Hypothalamus (tissue), 51 donors: Measurements from ENCODE around the gene OR1J1.
A peak's percentile ranks its signal among the peaks of the same experiment; 100 is the strongest.

Source experiments
- DNase-seq, 51 donors: peaks; one replicate each; lab custom pipeline; 2025; lab: John Stamatoyannopoulos, UW

The OR1J1 gene, protein sequence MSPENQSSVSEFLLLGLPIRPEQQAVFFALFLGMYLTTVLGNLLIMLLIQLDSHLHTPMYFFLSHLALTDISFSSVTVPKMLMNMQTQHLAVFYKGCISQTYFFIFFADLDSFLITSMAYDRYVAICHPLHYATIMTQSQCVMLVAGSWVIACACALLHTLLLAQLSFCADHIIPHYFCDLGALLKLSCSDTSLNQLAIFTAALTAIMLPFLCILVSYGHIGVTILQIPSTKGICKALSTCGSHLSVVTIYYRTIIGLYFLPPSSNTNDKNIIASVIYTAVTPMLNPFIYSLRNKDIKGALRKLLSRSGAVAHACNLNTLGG

DNA sequence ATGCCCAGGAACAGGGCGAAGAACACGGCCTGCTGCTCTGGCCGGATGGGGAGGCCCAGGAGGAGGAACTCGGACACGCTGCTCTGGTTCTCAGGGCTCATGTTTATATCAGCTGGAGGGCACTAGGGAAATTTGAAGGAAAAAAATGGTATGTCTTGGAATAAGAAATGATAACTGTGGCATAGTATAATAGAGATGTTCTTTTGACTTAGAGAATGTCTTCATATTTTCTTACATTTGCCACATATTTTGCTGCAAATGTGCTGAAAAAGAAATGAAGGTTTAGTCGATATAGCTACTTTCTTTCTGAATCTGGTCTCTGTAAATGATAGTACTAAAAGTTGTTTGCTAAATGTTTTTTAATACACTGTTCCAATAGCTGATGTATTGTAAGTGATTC lies at the start of gene OR1J1:
TSS of gene OR1J1 (minus strand) at position 101 of the 400 bp plus-strand sequence. CDS start at position 101, 0 bp downstream.
- DNase-seq = no peak

DNA sequence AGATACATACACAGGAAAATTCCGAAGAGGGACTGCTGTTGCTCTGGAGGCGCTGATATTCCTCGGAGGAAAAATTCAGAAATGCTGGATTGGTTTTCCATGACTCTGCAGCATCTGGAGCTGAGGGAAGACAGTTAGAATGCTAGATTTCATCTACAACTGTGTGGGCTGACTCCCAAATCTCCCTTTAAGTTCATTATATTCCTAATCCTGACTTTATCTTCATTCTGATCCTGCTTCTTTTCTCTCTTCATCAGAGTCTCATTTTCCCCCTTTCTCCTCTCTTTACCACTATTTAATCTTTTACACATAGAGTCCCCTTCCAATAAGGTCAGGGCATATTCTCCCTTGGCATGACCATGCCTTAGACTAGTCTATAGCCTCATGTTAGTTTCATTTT lies 49.5 kb upstream of the OR1J1 start, which contains the start of gene OR1N1:
TSS of gene OR1N1 (minus strand) at position 101 of the 400 bp plus-strand sequence. CDS start at position 101, 0 bp downstream.
- DNase-seq = no peak

DNA sequence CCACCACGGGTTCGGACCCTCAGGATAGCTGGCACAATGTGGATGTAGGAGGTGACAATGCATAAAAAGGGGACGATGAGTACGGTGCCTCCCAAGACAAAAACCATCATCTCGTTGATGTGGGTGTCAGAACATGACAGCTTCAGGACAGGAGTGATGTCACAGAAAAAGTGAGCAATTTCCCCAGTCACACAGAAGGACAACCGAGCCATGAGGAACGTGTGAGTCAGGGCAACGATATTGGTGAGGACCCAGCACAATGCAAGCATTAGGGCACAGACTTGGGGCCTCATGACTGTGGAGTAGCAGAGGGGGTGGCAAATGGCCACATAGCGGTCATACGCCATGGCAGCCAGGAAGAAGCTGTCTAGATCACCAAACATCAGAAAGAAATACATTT lies 48.9 kb upstream of the OR1J1 start:
- DNase-seq = no peak

DNA sequence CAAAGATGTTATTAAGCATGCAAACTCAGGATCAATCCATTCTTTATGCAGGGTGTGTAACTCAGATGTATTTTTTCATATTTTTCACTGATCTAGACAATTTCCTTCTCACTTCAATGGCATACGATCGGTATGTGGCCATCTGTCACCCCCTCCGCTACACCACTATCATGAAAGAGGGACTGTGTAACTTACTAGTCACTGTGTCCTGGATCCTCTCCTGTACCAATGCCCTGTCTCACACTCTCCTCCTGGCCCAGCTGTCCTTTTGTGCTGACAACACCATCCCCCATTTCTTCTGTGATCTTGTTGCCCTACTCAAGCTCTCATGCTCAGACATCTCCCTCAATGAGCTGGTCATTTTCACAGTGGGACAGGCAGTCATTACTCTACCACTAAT lies 41.6 kb upstream of the OR1J1 start:
- no peak for DNase-seq

DNA sequence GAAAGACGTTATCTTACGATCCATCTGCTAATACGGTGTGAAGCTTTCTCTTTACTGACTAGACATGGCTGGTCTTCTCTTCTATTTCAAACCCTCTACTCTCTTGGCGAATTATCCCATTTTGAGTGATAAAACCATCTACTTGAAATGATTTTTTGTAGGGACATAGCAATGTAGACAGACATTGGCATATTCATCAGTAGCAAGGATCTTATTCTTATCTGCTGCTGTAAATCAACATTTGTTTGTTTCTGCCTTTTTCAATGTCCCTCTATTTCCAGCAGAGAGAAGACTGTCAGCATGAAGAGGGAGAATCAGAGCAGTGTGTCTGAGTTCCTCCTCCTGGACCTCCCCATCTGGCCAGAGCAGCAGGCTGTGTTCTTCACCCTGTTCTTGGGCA lies 41.1 kb upstream of the OR1J1 start, which contains the start of gene OR1J4:
TSS of gene OR1J4 (plus strand) at position 301 of the 400 bp plus-strand sequence. CDS start at position 301, 0 bp downstream.
- no peak for DNase-seq

DNA sequence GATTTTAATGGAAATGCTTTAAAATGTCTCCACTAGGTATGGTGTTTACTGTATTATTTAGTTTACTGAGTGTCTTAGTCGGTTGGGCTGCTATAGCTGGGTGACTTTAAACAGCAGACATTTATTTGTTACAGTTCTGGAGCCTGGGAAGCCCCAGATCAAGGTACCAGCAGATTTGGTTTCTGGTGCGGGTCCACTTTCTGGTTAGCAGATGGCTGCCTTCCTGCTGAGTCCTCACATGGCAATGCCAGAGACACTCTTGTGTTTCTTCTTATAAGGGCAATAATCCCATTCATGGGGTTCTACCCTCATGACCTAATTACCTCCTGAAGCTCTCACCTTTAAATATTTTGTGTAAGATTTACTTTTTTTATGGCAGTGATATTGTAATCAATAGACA lies 40.5 kb upstream of the OR1J1 start:
- no peak for DNase-seq

DNA sequence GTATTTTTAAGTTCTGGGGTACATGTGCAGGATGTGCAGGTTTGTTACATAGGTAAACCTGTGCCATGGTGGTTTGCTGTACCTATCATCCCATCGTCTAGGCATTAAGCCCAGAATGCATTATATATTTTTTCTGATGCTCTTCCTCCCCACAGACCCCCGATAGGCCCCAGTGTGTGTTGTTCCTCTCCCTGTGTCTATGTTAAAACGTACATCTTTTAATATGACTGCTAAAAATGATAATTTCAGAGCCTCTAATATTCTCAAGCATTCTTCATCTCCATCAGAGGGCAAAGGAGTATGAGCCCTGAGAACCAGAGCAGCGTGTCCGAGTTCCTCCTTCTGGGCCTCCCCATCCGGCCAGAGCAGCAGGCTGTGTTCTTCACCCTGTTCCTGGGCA lies 32.8 kb upstream of the OR1J1 start, which contains the start of gene OR1J2:
TSS of gene OR1J2 (plus strand) at position 301 of the 400 bp plus-strand sequence. CDS start at position 301, 0 bp downstream.
- DNase-seq = no peak

DNA sequence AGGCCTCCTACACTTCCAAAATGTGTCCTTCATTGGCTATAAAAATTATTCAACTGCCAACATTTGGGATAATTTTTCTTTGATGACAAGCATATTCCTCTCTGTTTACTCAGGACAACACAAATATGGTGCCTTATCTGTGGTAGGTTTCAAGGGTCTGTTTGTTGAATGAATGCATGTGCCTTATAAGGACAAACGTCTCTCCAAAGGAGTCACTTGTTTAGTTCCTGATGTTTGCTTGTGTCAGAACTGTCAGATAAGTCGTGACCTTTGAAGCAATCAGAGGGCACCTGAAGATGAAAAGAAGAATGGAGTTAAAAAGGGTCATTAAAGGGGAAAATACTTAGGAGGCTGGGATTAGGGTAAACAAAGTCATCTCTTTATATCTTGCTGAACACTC lies 29.2 kb upstream of the OR1J1 start:
- DNase-seq = no peak

DNA sequence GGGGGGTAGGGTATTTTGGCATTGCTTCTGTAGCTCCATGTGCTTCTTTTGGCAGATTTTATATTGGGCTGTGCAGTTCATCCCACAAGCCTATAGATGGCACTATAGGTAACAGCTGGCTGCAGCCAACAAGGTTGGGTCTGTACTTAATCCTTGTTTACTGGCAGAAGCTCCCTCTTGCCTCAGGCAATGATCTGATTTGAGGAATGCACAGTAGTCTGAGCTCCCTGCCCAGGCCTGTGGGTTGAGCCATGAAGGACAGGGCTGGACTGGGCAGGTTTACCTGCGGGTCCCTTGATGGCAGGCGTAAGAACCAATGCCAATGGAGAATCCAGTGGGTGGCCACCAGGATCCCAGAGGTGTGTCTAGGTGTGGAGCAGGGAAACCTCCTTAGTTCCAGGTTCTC lies 21.2 kb upstream of the OR1J1 start:
- DNase-seq = no peak

DNA sequence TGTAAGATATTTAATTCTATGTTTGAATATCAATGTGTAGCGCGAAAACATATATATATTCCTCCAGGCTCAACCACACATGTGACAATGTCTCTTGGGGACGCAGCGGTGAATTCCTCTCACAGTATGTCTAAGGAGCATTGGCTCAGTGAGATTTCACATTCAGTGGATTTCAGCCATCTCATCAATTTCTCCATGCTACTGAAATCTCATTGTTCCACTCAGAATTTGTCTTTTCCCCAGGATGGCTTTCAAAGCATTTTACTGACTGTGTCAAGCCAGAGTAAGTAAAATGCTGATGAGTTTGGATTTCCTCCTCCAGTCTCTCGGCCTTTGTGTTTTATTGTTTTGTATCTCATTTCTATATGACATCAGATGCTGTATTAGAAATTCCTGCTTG lies 1.3 kb upstream of the OR1J1 start:
- no peak for DNase-seq

DNA sequence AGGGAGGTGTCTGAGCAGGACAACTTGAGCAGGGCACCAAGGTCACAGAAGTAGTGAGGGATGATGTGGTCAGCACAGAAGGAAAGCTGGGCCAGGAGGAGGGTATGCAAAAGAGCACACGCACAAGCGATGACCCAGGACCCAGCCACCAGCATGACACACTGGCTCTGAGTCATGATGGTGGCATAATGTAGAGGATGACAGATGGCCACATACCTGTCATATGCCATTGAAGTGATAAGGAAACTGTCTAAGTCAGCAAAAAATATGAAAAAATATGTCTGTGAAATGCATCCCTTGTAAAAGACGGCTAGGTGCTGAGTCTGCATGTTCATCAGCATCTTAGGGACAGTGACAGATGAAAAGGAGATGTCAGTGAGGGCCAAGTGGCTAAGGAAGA lies 380 bp downstream of the OR1J1 start:
- no peak for DNase-seq

DNA sequence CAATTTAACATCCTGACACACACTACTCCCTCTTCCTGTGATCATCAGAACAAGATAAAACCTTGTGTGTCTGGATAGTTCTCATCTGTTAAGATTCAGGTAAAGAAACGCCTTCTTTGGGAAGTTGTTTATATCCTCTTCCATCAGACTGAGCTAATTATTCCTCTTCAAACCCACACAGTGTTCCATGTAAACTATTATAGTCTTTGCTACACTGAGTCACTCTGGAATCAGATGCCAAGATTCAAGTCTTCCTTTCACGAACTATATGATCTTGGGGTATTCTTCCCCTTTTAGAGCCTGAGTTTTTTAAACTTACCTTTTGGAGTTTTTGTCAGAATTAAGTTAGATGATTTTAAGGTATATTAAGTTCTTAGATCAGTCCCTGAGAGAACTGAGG lies 2.0 kb downstream of the OR1J1 start:
- no peak for DNase-seq

DNA sequence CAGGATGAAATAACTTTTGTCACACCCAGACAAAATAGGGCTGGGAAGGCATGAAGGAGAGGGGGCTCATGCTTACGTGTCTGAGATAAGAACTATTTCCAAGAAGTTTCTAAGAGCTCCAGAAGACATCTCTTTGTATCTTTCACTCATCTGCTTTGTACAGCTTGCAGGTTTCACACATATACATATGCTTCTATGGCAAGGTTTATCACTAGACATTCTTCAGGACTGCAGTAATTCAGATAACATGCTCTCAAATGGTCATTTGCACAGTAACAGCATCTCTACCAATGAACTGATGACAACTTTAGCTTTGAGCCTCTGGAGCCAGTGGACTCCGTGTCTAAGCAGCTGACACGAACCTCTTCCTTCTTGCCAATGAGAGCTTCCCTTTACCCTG lies 3.2 kb downstream of the OR1J1 start:
- DNase-seq = no peak

DNA sequence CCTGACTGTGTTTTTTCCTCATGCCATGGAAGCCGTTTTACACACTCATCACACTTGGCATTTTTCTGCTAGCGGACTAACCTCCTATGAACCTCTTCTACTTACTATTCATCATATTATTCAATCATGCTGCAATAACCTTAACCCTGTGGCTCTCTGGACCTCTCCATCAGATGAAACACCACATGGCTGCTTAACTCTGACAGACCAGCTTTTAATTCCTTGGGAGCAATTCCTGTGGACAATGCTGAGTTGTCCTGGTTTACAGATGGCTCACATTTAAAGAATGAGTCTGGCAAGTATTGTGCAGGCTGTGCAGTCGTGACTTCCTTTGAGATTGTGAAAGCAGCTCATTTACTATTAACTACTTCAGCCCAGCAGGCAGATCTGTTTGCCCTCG lies 9.0 kb downstream of the OR1J1 start:
- DNase-seq = no peak

DNA sequence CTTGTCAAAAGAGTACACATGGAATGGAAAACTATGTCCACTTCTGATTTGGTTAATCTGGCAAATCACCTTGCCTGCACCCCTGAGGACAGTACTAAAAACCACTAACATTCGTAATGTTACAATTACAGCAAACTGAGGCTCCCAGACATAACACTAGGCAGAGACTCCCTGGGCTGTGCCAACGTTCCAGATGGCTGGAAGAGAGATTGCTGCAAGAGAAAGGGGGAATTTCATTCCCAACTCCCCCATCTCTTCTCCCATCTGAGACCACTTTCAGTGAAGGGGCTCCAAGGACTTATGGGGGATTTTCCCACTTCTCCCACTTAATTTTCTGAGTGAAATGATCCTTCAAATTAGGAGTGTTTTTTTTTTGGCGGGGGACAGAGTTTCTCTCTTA lies 11.3 kb downstream of the OR1J1 start:
- no peak for DNase-seq

DNA sequence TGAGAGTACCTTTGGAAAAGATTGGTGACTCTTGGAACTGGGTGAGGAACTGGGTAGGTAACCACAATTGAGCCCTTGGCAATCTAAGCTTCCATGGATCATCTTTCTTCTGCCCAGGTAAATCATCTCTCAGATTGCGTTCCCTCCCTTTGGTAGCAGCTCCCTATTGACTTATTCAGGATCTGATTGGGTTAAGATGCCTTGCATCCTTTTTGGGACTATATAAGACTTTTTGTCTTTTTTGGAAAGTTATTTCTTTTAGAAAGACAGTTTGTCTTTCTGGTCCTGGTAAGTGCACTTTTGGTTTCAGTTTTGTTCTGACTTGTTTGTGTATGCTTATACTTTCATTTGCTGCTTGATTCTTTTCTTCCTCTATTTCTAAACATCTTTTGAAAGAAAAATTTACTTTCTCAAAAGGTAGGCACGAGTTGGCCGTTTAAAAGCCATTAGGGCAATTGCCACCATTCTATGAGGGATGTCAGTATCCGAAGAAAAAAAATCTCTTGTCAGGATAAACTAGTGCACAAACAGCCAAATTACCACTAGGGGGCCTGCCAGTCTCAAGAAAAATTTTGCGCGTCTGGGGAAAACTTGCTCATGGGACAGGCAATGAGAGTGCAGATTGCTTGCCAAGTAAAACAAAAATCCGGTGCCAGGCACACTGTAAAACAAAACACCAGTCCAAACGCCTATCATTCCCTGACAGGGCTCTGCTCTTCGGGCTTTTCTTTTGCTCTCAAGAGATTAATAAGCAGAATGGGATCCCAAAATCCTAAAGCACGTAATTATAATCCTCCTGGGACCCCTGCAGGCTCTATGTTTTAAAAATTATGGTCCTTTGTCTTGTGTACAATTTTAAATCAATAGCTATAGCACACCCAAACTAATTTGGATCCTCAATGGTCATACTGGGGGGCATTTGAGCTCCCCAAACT lies 12.8 kb downstream of the OR1J1 start:
- DNase-seq = peak in 44 of 51 donors; percentile 6 to 87 (median 40)

DNA sequence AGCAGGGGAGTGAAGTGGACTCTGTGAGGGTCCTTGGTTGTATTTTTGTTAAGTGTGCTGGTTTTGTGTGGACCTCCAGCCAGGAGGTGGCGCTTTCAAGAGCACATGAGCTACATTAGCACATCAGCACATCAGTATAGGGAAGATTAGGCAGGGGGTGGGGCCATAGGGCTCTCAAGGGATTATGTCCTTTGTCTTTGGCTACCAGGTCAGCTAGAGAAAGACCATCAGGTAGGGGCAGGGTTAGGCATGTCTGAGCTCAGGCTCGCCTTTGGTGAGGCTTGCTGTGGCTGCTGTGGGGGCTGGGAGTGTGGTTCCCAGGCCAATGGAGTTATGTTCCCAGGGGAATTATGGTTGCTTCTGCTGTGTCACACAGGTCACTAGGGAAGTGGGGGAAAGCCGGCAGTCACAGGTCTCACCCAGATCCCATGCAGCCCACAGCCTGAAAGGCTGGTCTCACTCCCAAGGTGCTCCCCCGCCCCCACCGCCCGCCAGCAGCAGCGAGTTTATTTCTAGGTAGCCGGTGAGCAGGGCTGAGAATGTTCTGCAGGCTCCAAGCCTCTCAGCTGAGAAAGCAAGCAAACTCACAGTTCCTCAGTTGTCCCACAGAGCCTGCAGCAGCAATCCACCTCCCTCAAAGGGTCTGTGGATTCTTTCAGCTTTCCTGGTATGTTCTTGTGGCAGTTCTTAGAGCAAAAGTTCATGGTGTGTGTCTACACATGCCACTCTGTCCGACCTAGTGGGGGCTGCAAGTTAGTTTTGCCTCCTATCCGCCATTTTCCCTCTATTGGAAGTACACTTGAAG lies 13.7 kb downstream of the OR1J1 start:
- no peak for DNase-seq

DNA sequence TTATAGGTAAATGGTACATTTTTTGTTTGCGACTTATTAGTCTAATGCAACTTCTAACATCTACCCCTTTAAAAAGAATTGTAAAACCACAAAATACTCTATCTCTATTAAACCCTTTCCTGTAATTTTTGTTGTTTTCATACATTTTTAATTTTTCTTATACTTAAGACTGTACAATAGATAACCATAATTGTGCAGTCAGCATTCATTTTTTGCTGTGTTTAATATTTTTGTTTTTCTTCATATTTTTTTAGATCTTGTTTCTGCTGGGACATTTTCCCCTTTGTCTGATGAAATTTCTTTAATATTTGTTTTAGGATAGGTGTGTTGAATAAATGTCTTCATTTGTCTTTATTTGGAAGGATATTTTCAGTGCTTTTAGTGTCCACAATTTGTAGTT lies 19.9 kb downstream of the OR1J1 start:
- DNase-seq = no peak

DNA sequence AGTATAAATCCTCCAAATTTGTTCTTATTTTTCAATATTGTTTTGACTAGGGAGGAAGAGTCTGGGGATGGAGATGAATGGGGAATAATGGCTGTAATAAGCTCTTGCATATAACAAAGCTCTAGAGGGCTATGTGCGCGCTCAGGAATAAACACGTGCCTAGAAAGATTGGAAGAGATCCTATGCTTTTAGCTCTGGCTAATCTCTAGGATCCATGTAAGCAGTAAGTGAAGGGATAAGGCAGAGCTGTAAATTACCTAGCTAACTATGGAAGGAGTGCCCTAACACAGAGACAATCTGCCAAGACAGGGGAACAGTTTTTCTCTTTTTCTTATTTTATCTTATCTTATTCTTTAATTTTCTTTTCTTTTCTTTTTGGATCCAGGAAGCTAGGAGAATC lies 21.6 kb downstream of the OR1J1 start:
- no peak for DNase-seq

DNA sequence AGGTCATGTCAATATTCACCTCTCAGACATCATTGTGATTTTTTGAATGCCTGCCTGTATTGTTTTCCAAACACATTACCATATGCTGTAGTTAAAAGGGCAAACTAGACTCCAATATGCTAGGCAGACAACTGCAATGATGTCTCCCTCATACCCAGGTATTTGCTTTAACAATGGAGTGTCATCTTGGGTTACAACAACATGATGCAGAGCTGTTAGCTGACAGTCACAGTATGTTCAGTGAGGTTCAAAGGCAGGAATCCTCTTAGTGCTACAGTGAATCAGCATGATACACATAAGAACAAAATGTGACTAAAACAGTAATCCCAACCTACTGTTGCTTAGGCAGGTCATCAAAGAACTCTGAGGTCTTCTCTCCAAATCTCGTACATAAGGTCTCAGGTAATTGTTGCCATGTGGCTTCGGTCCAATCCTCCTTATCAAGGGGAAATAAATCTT lies 24.0 kb downstream of the OR1J1 start:
- DNase-seq = no peak
